ENCODE results near the gene STAT6.

The STAT6 gene

DNA sequence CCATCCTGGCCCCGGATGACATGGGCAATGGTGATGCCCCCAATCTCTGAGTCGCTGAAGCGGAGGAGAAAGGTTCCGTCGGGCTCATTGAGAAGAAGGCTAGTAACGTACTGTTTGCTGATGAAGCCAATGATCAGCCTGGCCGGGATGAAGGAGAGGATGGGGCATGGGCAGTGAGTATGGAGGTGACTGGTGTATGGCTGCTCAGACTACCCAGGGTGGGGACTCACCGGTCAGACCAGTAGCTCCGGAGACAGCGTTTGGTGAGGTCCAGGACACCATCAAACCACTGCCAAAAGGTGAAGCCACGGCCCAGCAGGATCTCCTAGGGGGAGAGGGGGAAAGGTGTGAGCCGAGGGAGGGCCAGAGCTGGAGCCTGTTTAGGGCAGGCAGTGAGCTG, 11.4 kb downstream of the STAT6 start:
- DNase-seq: no peak

- DNase-seq: no peak
Measured at GRCh38 chr12:57099047-57099714, 12.0 kb downstream of the STAT6 start.

GRCh38 chr12:57098546-57098945, 12.6 kb downstream of the STAT6 start:
- DNase-seq: no peak

- DNase-seq: no peak
Measured at GRCh38 chr12:57097554-57097835, 13.7 kb downstream of the STAT6 start.

DNA sequence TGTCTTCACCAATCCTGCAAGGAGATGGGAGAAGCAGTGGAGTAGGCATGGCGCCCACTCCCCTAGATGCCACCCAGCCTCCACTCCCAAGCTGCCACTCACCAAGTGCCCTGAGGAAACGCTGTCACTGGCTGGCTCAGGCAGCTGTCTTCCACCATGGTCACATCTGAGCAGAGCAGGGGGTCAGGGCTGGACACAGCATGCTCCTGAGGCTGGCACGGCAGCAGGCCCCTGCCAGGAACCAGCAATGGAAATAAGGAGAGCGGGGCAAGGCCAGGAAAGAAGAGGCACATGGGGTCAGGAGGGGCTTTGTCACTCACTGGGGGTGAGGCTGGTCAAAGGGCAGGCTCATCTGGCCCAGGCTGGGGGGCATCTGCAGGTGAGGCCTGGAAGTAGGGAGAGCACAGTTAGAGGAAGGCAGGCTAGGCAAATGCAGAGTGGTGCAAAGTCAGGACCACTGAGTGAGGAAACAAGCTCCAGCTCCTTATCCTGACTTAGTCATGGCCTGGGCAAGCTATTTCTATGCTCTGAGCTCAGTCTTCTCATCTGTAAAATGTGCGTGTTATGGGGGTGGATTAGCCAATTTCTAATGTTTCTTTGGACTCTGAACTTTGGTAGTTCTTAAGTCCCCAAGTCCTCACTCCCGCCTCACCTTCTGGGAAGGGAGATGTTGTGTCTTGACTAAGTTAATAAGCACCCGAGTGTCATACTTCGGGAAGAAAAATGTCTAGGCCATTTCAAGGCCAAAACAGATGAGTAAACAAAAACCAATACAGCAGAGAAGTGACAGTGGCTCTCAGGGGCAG, 14.2 kb downstream of the STAT6 start:
- DNase-seq: peak; percentile 54

DNA sequence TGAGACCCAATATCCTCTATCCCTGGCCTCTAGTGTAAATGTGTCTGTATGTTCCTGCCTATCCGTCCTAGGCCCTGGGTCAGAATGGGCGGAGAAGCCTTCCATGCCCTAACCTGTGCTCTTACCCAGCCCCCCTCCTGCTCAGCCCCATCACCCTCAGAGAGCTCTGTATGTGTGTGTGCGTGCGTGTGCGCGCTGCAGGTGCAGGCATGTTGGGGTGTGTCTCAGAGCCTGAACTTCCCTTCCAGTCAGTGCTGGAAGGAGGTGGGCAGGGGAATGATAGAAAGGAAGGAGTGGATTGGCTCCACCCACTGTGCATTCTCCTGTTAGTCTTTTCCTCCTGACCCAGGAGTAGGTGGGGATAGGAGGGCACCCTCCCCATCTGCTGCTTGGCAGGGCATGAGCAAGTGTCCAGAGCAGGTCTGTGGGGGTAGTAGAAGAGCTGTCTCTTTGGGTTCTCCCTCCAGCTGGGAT, 15.0 kb downstream of the STAT6 start:
- DNase-seq: peak; percentile 65

GRCh38 chr12:57095440-57095839, 15.7 kb downstream of the STAT6 start:
- no peak for DNase-seq

DNA sequence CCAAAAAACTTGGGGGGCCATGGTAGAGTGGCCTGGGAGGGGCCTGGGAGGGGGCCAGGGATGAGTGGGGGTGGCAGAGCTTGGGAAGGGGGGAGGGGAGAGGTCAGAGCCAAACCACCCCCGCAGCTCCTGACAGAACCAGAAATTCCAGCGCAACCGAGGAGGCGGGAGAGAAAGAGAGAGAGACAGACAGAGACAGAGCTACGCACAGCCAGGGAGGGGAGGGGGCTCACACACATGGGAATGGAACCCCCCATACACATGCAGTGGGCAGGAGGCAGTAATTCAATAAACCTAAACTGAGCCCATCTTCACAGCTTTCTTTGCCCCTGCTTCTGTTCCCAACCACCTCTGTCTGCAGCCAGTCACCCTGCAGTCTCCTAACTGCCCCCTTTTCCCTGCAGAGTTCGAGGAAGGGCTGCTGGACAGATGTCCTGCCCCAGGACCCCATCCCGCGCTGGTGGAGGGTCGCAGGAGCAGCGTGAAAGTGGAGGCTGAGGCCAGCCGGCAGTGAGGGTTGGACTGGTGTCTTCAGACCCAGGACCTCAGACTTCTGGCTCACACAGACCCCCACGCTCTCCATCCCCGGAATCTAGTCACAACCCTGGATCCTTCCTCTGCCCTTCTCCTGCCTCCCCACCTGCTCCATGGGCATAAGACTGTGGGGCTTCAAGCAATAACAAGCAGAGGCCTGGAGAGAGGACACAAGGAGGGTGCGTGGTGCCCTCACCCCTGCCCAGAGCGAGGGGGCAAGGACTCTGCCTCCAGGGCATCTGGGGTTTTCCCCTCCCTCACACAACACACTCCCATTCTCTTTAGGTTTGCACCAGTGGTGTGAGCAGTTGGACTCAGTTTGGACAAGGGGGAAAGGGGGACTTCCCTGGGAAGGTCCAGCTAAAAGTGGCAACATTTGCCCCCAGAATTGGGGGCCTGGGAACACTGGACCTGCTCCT, 16.7 kb downstream of the STAT6 start:
- peak; percentile 56 for DNase-seq

DNA sequence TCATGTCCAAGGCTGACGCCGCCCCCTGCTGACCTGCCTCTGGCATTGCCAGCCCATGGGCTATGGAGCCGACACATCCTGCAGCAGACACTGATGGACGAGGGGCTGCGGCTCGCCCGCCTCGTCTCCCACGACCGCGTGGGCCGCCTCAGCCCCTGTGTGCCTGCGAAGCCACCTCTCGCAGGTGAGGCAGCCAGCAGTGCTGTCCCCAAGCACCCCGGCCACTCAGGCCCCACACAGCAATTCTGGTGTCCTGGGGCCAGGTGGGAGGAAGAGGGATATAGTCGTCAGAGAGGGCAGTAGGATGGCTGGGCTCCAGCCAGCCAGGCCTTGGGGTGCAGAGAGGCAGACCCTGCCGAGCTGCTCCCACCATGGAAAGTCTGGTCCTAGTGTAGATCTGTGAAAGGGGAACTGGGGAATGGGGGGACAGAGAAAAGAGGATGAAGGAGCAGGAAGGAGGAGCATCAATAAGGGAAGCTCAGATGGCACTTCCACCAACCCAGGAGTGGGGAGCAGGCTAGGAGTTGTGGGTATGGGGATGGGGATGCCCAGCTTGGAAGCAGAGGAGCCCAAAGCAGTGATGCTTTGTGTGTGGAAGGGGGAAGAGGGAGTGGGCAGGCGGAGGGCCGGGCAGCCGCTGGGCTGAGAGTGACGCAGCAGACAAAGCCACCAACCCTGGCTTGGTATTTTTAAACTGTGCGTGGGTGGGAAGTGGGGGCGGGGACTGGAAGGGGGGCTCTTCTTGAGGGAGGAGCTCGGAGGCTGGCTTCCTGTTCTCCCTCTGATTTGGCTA, 17.6 kb downstream of the STAT6 start:
- DNase-seq: peak; percentile 95

DNA sequence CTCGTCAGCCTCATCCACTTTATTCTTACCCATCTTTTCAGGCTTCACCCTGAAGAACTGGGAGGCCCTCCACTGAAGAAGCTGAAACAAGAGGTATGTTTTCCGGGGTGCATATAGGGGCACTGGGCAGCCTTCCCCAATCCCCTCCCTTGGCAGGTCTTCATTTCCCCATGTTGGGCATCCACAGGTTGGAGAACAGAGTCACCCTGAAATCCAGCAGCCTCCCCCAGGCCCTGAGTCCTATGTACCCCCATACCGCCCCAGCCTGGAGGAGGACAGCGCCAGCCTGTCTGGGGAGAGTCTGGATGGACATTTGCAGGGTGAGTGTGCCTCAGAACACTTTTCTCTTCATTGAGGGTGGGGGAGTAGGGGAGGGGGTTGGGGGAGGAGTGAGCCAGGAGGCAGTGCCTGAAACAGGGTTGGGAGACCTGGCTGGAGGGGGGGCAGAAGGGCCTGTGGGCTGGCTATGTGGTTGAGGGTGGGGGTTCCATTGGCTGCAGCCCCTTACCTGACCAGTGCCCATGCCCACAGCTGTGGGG, 18.2 kb downstream of the STAT6 start:
- DNase-seq: no peak

- DNase-seq: peak; percentile 60
Measured at GRCh38 chr12:57092529-57092862, 18.7 kb downstream of the STAT6 start.

DNA sequence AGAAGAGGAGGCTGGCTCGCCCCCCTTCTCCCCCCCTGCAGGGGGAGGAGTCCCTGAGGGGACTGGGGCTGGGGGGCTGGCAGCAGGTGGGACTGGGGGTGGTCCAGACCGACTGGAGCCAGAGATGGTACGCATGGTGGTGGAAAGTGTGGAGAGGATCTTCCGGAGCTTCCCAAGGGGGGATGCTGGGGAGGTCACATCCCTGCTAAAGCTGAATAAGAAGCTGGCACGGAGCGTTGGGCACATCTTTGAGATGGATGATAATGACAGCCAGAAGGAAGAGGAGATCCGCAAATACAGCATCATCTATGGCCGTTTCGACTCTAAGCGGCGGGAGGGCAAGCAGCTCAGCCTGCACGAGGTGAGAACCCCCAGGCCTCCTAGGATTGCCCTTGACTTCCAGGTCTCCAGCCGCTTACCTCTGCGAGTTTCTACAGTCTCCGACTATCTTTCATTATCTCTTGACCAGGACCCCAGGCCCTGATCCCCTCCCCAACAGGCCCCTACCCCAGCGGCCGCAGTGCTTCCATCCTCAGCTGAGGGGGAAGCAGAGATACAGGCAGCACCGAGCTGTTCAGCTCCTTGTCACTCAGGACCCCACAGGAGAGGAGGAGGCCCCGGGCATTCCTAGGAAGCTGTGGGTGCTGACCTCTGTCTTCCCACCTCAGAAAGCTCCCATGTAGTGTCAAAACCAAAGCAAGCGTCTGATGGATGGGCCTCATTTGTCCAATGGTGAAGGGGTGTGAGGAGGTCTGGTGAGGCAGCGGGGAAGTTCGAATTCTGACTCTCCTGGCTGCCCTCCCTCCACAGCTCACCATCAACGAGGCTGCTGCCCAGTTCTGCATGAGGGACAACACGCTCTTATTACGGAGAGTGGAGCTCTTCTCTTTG, 19.3 kb downstream of the STAT6 start:
- peak; percentile 56 for DNase-seq

DNA sequence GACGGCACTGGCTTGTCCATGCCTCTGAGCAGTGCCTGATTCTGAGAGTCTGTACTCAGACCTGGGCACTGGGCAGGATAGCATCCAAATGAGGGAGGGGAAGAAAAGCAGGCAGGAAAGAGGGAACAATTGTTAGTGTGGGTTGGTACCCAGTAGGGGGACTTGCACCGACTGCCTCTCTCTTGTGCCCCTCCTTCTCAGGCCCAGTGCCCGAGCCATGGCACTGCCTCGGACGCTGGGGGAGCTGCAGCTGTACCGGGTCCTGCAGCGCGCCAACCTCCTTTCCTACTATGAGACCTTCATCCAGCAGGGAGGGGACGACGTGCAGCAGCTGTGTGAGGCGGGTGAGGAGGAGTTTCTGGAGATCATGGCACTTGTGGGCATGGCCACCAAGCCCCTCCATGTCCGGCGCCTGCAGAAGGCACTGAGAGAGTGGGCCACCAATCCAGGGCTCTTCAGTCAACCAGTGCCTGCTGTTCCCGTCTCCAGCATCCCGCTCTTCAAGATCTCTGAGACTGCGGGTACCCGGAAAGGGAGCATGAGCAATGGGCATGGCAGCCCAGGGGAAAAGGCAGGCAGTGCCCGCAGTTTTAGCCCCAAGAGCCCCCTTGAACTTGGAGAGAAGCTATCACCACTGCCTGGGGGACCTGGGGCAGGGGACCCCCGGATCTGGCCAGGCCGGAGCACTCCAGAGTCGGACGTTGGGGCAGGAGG, 20.1 kb downstream of the STAT6 start:
- peak; percentile 54 for DNase-seq

DNA sequence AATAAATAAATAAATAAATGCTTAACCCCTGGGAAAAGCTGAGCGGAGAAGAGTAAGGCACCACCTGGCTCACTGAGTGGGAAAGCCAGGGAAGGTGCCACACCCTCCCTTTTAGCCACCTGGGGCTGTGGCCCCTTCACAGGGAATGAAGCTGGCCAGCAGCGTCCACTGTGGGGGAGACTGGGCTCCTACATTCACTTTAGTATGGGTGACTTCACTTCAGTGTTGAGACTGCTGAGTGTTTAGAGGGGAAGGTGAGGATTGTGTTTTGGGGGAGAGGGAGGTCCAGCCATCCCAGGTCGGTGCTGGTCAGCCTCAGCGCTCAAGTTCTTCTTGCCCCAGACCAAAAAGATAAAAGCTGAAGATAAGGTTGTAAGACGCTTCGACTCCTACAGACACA, 20.7 kb downstream of the STAT6 start:
- no peak for DNase-seq

DNA sequence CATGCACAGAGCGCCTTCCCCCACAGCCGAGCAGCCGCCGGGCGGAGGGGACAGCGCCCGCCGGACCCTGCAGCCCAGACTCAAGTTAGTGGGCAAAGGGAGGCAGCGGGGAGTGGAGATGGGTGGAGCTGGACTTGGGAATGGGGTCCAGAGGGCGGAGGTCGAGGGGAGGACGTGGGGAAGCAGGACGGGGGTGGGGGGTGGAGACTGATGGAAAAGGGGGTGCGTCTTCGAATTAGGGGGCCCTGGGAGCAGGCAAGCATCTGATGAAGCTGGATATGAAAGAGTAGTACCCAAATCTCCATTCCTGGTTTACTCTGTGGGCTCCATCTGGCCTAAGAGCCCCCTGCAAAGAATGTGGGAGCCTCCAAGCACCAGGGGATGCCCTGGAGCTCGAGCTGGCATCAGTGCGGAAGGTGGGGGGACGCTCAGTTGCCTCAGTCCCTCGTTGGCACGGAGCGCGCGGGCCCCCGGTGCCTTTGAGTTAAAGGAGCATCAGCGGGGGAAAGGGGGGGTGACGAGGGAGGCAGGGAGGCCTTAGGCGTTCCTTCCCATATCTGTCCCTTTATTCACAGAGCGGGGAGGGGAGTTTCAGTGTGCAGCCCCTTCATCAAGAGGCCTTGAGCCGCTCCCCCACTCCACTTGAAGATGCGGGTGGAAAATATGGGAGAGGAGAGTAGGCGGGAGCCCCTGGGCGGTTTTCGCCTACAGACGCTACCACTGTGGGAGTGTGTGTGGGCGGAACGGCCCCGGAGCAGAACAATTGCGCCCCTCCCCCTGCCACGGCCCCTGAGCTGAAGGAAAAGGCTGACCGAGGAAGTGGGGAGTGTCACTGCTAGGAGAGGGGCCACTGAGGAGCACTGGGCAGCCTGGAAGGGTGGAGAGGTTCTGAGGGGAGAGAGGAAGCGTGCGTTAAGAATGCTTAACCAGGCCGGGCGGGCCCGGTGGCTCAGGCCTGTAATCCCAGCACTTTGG, 21.6 kb downstream of the STAT6 start:
- DNase-seq: peak; percentile 89

- DNase-seq: peak; percentile 99
Measured at GRCh38 chr12:57088354-57089270, 22.6 kb downstream of the STAT6 start, which contains the start of gene NAB2. Gene NAB2, plus strand, starts transcription at chr12:57089114. Its CDS starts 158 bp downstream, at chr12:57089272.

DNA sequence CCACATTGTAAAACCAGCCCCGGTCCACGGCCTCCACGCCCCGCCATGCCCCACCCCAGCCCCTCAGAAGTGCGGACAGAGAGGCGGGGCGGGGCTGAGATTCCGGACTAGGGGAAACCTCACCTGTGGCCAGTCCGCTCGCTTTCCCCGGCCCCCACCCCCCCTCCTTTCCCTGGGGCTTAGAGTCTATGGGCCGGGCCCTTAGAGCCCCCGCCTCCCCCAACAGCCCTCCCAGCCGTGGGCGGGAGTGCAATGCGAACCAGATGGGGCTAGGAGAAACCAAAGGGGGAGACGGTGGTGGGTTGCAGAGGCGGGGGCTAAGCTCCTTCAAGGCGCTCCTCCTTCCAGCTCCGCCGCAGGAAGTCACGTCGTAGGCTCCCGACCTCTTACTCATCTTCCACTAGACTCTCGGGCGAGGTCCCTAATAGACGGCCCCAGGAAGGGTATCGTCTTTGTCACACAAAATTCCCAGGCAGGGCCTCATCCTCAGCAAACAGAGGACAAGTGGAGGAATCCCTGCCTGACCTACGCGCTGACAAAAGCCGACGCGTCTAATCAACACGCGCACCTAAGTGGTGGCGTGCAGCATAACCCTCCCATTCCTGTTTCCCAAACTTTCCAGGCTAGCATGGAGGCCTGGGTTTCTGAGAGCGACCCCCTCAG, 23.3 kb downstream of the STAT6 start:
- peak; percentile 100 for DNase-seq

Measured in islet precursor cell (in vitro differentiated cells).